Vagina (tissue), 2 donors: ENCODE results near the gene AGK. TPM values are rescaled to one million over a fixed set of nuclear protein-coding genes. Genes with fewer than 3 reads are reported as not detected.

Source experiments
- DNase-seq, 2 donors: peaks; one replicate each; pipeline ENCODE4 v3.0.0-alpha.2; 2017; ENCODE audit errors: extremely low spot score in 2 of 2
- H3K27ac ChIP-seq: fragments of 200-600 bp; sonication (generic); one replicate; pipeline ENCODE4 v1.5.1; 2019
- H3K27me3 ChIP-seq: fragments of 200-600 bp; sonication (generic); one replicate; pipeline ENCODE4 v1.5.1; 2019
- H3K36me3 ChIP-seq, 2 donors: fragments of 200-600 bp; sonication (generic); one replicate each; pipeline ENCODE4 v1.5.1; 2017 to 2019
- H3K4me1 ChIP-seq: fragments of 200-600 bp; sonication (generic); one replicate; pipeline ENCODE4 v1.5.1; 2019
- H3K4me3 ChIP-seq, 2 donors: fragments of 200-600 bp; sonication (generic); 1 replicate in 1 of 2; 2 replicates in 1 of 2; pipeline ENCODE4 v1.5.1; 2016 to 2019
- H3K9me3 ChIP-seq: fragments of 200-600 bp; sonication (generic); one replicate; pipeline ENCODE4 v1.5.1; 2019
- CTCF ChIP-seq, 3 experiments: fragments of 450-650 bp in 2 of 3; fragments of 200-600 bp in 1 of 3; sonication (generic) in 1 of 3; IDR thresholded peaks; one replicate each; pipeline ENCODE4 v1.5.1; 2017 to 2019; ENCODE audit warnings: antibody characterized with exemption in 3 of 3, mild to moderate bottlenecking in 2 of 3, moderate library complexity in 2 of 3
- POLR2A ChIP-seq, 2 donors: fragments of 450-650 bp; IDR thresholded peaks; one replicate each; pipeline ENCODE4 v1.6.1; 2017; ENCODE audit warnings: antibody characterized with exemption in 2 of 2, mild to moderate bottlenecking in 2 of 2, moderate library complexity in 2 of 2
- POLR2AphosphoS5 ChIP-seq, 2 donors: sonication (generic); formaldehyde crosslinking; IDR thresholded peaks; one replicate each; pipeline ENCODE4 v1.9.0; 2017; ENCODE audit warnings: antibody characterized with exemption in 2 of 2, mild to moderate bottlenecking in 2 of 2, low read depth in 1 of 2; ENCODE audit not compliant: insufficient read depth in 1 of 2
- intact Hi-C: fragments of 100-400 bp; cut with DNase I; formaldehyde crosslinking; loops from one replicate; pipeline ENCODE4 v1.15.1; 2023
- total RNA-seq: library from RNA; depleted of rRNA; stranded (reverse); fragments of >200 nt; gene quantifications from one replicate; pipeline ENCODE4 v1.2.3, GENCODE V29; 2016

Gene AGK
- total RNA-seq, 1 donor from 2014 or later = 21.1 TPM

DNA sequence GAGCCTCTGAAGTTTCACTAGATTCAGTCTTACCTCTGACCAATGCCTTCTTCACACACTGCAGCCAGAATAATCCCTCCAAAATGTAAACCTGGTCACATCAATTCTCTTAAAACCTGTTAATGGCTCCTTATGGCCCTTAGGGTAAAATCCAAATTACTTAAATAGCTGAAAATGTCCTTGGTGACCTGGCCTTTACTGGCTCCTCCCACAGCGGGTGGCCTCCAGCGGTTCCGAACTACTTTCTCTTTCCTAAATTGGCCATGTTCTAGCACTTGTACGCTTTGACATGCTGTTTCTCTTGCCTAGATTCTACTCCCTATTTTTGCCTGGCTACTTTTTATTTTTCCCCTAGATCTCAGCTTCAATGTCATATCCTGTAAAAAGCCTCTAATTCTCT, 36.1 kb downstream of the AGK start:
- DNase-seq = no peak
- Histone ChIP-seq H3K4me1 (peaks cover 23% of the 10 kb centered on the region), H3K27me3 (no peaks in the 10 kb centered on the region), H3K4me3 (no peak overlapping the region), H3K27ac (no peak overlapping the region), H3K9me3 (no peaks in the 10 kb centered on the region), H3K36me3 (no peaks in the 10 kb centered on the region)
- no peak for TF ChIP-seq CTCF (IDR thresholded peaks at IDR 0.05)
- no peak for TF ChIP-seq POLR2A (IDR thresholded peaks at IDR 0.05)
- TF ChIP-seq POLR2AphosphoS5 (IDR thresholded peaks at IDR 0.05; ENCODE audit: insufficient read depth in 1 of 2, low read depth in 1 of 2) = no peak
- intact Hi-C loops = no loop called here

GRCh38 chr7:141588912-141589311, 37.7 kb downstream of the AGK start:
- Histone ChIP-seq H3K4me3 (no peak overlapping the region), H3K4me1 (peaks cover 23% of the 10 kb centered on the region), H3K27ac (no peak overlapping the region), H3K9me3 (no peaks in the 10 kb centered on the region), H3K27me3 (no peaks in the 10 kb centered on the region), H3K36me3 (peaks cover 0 to 12% of the 10 kb centered on the region in 2 donors)
- no peak for DNase-seq
- intact Hi-C loops = no loop called here
- TF ChIP-seq POLR2AphosphoS5 (IDR thresholded peaks at IDR 0.05; ENCODE audit: insufficient read depth in 1 of 2, low read depth in 1 of 2) (no peak), POLR2A (IDR thresholded peaks at IDR 0.05) (no peak), CTCF (IDR thresholded peaks at IDR 0.05) (no peak)

GRCh38 chr7:141590071-141590470, 38.9 kb downstream of the AGK start:
- TF ChIP-seq CTCF (IDR thresholded peaks at IDR 0.05) (no peak), POLR2A (IDR thresholded peaks at IDR 0.05) (no peak), POLR2AphosphoS5 (IDR thresholded peaks at IDR 0.05; ENCODE audit: insufficient read depth in 1 of 2, low read depth in 1 of 2) (no peak)
- no peak overlapping the region for H3K4me3 ChIP-seq

GRCh38 chr7:141590666-141591065, 39.5 kb downstream of the AGK start:
- DNase-seq = no peak
- intact Hi-C loops = no loop called here
- Histone ChIP-seq H3K27me3 (no peaks in the 10 kb centered on the region), H3K4me3 (no peak overlapping the region), H3K36me3 (peaks cover 0 to 20% of the 10 kb centered on the region in 2 donors), H3K4me1 (peaks cover 9% of the 10 kb centered on the region), H3K9me3 (no peaks in the 10 kb centered on the region), H3K27ac (no peak overlapping the region)
- TF ChIP-seq CTCF (IDR thresholded peaks at IDR 0.05) (no peak), POLR2A (IDR thresholded peaks at IDR 0.05) (no peak), POLR2AphosphoS5 (IDR thresholded peaks at IDR 0.05; ENCODE audit: insufficient read depth in 1 of 2, low read depth in 1 of 2) (no peak)

More at GRCh38 chr7:141590071-141590470, 38.9 kb downstream of the AGK start:
- Histone ChIP-seq H3K4me1 (peaks cover 15% of the 10 kb centered on the region), H3K27ac (no peak overlapping the region), H3K27me3 (no peaks in the 10 kb centered on the region), H3K9me3 (no peaks in the 10 kb centered on the region), H3K36me3 (peaks cover 0 to 20% of the 10 kb centered on the region in 2 donors)
- DNase-seq = no peak
- intact Hi-C loops = no loop called here

- no peaks in the 10 kb centered on the region for H3K4me1 ChIP-seq
- intact Hi-C loops = no loop called here
- no peaks in the 10 kb centered on the region for H3K9me3 ChIP-seq
- no peak overlapping the region for H3K27ac ChIP-seq
- peaks cover 0 to 20% of the 10 kb centered on the region in 2 donors for H3K36me3 ChIP-seq
- no peak overlapping the region for H3K4me3 ChIP-seq
- no peak for DNase-seq
- TF ChIP-seq POLR2AphosphoS5 (IDR thresholded peaks at IDR 0.05; ENCODE audit: insufficient read depth in 1 of 2, low read depth in 1 of 2) = no peak
- no peak for TF ChIP-seq POLR2A (IDR thresholded peaks at IDR 0.05)
- no peak for TF ChIP-seq CTCF (IDR thresholded peaks at IDR 0.05)
- H3K27me3 ChIP-seq = no peaks in the 10 kb centered on the region
Observed at GRCh38 chr7:141593134-141593533, 41.9 kb downstream of the AGK start.
